ENCODE data around the gene RNLS. TPM values are rescaled to one million over a fixed set of nuclear protein-coding genes. Genes with fewer than 3 reads are reported as not detected.
"Not testable (repeated sequence)": the region's sequence is repeated elsewhere in the genome, so short reads cannot be mapped to it uniquely, and the experiment has no call there.

The RNLS gene
- polyA plus RNA-seq, 3 donors = 16.1 to 20.0 (median 16.2) TPM

GRCh38 chr10:88497913-88498312 is 85.2 kb downstream of the RNLS start:
- no peak for DNase-seq (ENCODE audit: extremely low read depth in 1 of 11, low read depth in 9 of 11, low spot score in 4 of 11)

- no peak for DNase-seq (ENCODE audit: extremely low read depth in 1 of 11, low read depth in 9 of 11, low spot score in 4 of 11)
Measured at GRCh38 chr10:88494537-88494936, 88.6 kb downstream of the RNLS start.

DNA sequence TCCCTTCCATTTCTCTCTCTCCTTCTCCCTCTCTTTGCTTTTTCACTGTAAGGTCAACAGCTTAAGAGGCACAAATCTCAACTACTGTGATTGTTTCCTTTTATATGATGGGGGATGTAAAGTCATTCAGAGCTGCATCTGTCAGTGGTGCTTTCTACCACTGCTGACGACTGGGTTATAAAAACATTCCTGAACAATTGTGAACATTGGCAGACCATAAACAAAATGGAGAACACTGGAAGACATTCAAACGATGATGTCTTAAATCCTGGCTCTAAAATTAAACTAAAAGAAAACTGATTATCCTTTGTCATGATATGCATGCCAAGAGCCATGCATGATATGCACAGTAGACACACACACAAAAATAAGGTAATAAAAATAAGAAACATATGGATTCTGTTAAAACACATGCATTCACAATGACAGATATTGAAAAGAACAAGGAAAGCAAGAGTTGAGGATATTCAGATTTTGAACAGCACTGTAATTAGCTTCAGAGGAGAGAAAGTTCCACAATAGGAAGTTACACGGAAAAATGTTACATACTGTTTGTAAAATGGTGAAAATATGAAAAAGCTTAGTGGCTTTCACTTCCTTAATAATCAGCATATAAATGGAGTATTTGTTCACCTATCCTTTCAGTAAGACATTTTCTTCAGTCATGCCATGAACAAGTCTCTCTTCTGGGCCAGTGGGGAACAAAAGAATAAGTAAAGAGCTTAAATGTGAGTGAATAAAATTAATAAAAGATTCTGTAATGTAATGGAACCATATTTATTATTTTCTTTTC is 89.2 kb downstream of the RNLS start:
- DNase-seq (ENCODE audit: extremely low read depth in 1 of 11, low read depth in 9 of 11, low spot score in 4 of 11) = peak in 2 of 11 donors; percentile 18 to 32

DNA sequence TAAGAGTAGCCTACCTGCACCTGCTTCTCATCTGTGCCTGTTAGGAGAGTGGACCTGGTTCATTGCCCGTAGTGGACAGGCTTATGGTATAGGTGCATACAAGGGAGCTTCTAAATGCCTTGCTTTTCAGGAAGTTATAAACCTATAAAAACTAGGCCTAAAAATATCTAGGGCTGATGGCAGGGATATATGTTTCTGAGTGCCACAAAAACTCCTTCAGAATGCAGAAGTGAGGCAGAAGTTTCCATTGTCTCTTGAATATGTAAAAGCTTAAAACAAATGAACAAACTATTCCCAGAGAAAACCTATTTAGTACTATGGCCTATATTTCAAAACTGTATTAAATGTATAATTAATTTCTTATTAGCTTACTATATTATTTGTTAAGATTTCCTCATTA is 91.8 kb downstream of the RNLS start:
- no peak for DNase-seq (ENCODE audit: extremely low read depth in 1 of 11, low read depth in 9 of 11, low spot score in 4 of 11)

- no peak for DNase-seq (ENCODE audit: extremely low read depth in 1 of 11, low read depth in 9 of 11, low spot score in 4 of 11)
Measured at GRCh38 chr10:88490231-88490980, 92.7 kb downstream of the RNLS start.

- no peak for DNase-seq (ENCODE audit: extremely low read depth in 1 of 11, low read depth in 9 of 11, low spot score in 4 of 11)
Measured at GRCh38 chr10:88489107-88489506, 94.0 kb downstream of the RNLS start.

- DNase-seq (ENCODE audit: extremely low read depth in 1 of 11, low read depth in 9 of 11, low spot score in 4 of 11) = not testable (repeated sequence)
Measured at GRCh38 chr10:88486816-88487215, 96.3 kb downstream of the RNLS start.

GRCh38 chr10:88482220-88482619 is 100.9 kb downstream of the RNLS start:
- no peak for DNase-seq (ENCODE audit: extremely low read depth in 1 of 11, low read depth in 9 of 11, low spot score in 4 of 11)

DNA sequence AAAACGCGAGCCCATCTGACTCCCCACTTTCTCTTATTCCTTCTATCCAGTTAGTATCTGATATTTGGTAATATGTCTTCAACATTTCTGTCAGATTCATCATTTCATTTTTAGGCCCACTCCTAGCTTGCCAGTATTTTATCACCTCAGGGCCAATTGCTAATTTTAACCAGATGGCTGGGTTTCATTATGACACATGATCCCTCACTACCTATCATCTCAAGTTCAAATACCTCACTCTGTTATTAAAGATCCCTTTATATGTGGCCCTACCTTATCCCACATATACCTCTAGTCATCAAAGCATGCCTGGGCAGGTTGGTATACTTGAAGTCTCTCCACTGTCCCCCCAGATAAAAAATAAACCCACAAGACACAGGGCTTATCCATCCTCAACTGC is 104.9 kb downstream of the RNLS start:
- no peak for DNase-seq (ENCODE audit: extremely low read depth in 1 of 11, low read depth in 9 of 11, low spot score in 4 of 11)

DNA sequence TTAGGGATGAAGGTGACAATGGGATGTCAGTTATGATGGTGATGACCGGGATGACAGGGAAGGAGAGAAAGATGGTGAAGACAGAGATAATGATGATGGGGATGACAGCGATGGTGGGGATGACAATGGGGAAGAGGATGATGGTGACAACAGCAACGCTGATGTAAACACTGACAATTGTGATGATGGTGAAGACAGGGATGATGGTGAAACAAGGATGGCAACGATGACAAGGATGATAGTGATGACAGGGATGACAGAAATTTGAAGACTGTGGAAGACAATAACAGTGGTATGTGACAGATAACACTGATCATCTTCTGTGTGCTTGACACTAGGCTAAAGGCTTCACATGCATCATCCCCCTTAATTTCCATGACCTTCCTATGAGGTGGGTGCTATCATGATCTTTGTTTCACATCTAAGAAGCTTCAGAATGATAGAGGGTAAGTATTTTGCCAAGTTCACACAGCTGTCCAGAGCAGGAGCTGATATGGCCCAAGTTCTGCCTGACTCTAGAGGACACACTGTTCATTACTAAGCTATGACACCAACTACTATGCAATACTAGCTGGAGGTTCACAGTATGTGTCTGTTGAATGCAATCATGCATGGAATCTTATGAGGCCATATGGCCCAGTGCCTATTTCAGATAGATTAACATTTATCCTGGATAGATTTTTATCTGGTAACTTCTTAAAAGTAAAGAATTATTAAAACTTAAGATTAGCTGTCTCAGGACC is 105.6 kb downstream of the RNLS start:
- DNase-seq (ENCODE audit: extremely low read depth in 1 of 11, low read depth in 9 of 11, low spot score in 4 of 11) = no peak

GRCh38 chr10:88474884-88475844 is 108.0 kb downstream of the RNLS start:
- DNase-seq (ENCODE audit: extremely low read depth in 1 of 11, low read depth in 9 of 11, low spot score in 4 of 11) = no peak

DNA sequence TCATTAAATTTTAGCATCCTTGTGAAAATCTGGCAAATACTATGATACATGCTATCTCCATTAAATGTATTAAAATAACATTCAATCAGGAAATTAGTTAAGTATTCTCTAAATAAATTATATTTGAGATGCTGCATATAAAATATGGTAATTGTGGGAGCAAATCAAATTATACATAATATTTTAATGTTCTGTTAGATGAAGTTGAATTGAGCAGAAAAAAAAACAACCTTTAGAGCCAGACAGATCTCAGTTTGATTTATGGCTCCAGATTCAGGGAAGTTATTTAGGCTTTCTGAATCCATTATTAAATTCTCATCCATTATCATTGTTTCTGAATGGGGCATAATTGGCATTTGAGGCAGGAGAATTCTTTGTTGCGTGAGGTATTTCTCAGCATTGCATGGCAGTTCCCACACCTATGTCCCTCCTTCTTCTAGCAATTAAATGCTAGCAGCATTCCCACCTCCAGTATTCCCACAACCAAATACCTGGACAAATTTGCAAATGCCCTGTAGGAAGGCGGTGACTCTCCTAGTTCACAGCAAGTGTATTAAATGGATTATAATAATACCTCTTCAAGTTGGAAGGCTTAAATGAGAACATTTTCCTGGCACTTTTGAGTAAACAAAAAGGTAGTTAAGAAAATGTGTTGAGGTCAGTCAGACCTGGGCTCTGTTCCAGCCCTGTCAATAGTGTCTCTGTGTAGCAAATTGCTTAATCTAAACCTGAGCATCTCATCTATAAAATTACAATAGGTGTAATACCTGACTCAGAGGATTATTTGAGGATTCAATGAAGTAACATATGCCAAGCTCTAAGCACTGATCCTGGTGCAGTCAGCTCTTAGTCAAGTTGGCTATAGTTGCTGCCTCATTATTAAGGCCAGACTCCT is 108.9 kb downstream of the RNLS start:
- no peak for DNase-seq (ENCODE audit: extremely low read depth in 1 of 11, low read depth in 9 of 11, low spot score in 4 of 11)

- no peak for DNase-seq (ENCODE audit: extremely low read depth in 1 of 11, low read depth in 9 of 11, low spot score in 4 of 11)
Measured at GRCh38 chr10:88472540-88472939, 110.6 kb downstream of the RNLS start.

DNA sequence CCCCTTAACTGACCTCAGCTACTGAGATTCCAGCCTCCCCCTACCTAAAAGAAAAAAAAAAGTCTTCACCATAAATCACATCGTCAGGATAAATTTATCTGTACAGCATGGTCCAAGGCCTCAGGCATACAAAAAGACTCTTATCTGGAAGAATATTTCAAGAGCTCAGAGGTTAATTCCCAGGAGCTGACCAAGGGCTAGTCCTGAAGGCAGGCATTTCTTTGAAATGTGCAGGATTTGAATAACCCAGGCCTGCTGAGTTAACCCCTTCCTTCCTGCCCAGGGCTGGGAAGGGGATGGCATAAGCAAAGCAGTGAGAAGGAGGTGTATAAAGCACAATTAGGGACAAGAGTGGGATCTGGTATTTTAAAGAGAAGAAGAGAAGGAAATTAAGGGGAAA is 111.2 kb downstream of the RNLS start:
- no peak for DNase-seq (ENCODE audit: extremely low read depth in 1 of 11, low read depth in 9 of 11, low spot score in 4 of 11)

GRCh38 chr10:88467835-88468485 is 115.2 kb downstream of the RNLS start:
- no peak for DNase-seq (ENCODE audit: extremely low read depth in 1 of 11, low read depth in 9 of 11, low spot score in 4 of 11)

- DNase-seq (ENCODE audit: extremely low read depth in 1 of 11, low read depth in 9 of 11, low spot score in 4 of 11) = no peak
Measured at GRCh38 chr10:88466786-88467185, 116.3 kb downstream of the RNLS start.

DNA sequence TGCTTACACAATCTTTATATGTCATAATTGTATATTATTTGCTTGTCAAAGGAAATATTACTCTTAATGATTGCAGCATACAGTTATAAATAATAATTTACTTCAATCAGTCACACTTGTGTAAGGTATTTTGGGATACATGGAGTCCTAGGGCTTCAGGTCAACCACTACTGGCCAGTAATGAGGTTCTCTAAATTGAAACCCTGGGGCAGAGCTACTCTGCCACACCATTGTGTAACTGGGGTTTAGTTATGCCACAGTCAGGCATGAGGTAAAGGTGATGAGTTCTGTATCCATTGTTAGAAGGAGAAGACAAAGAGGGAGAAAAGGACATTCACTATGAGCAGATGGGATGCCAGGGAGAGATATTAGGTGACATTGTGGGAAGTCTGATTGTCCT is 117.4 kb downstream of the RNLS start:
- no peak for DNase-seq (ENCODE audit: extremely low read depth in 1 of 11, low read depth in 9 of 11, low spot score in 4 of 11)

Data from renal cortex interstitium (tissue), 11 donors.